Prostate gland (tissue), 2 donors: Measurements from ENCODE around the gene CDYL. TPM values are rescaled to one million over a fixed set of nuclear protein-coding genes. Genes with fewer than 3 reads are reported as not detected.

Experiments used
- total RNA-seq, 2 donors: library from RNA; depleted of rRNA; stranded (reverse); fragments of >200 nt; gene quantifications; one replicate each; pipeline ENCODE4 v1.1.0, GENCODE V29; 2016

The CDYL gene
- total RNA-seq, 2 donors from 2014 or later: 28.1 to 54.5 TPM

Other genes starting within 250 kb of the CDYL start
- 1 to 10 TPM; 4.1 to 5.5 TPM for gene RPP40, start 227.6 kb downstream of the CDYL start, total RNA-seq